ENCODE results near the gene PBXIP1. TPM values are rescaled to one million over a fixed set of nuclear protein-coding genes. Genes with fewer than 3 reads are reported as not detected.

Gene PBXIP1
- total and polyA plus RNA-seq, 10 of the 15 experiments (the other 5 are each of a cell fraction or from before 2014, with no cell fraction given): 0.63 to 25.6 (median 15.4) TPM

DNA sequence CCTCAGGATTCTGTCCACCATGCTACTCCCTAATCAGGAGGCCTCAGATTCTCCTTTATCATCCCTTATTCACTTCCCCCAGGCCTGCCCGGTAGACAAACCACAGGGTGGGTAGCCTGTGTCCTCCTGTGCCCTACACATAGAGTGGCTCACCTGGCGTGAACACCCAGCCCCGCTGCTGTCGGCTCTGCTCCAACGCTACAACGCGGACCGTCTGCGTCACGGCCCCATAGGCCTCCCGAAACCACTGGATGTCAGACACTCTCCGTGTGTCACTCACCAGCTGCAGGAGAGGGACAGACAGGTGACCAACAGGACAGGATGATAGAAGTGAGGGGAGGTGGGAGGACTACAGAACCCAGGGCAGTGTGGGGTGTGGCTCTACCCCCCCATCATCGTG is 29.7 kb downstream of the PBXIP1 start:
- Histone ChIP-seq H3K79me2 (ENCODE audit: control insufficient read depth, insufficient read depth, low read length) (no peaks in the 10 kb centered on the region), H3K4me1 (ENCODE audit: control insufficient read depth, insufficient read depth, low read length) (no peaks in the 10 kb centered on the region), H3K36me3 (ENCODE audit: control insufficient read depth in 2 of 2, insufficient read depth in 2 of 2, low read length in 1 of 2) (peaks cover 22 to 32% of the 10 kb centered on the region in 2 experiments), H3K4me2 (ENCODE audit: control insufficient read depth, insufficient read depth) (no peak overlapping the region), H3K27me3 (replicated peaks in 1 of 2; ENCODE audit: control insufficient read depth in 2 of 2, insufficient read depth in 2 of 2, low read length in 1 of 2) (no peaks in the 10 kb centered on the region), H3K27ac (ENCODE audit: control insufficient read depth, insufficient read depth) (no peak overlapping the region), H2AFZ (ENCODE audit: control insufficient read depth, low read depth, low read length) (no peak overlapping the region), H3K9ac (ENCODE audit: control insufficient read depth, insufficient read depth, low read length) (no peak overlapping the region), H4K20me1 (ENCODE audit: control insufficient read depth, insufficient read depth) (no peaks in the 10 kb centered on the region), H3K9me3 (replicated peaks; ENCODE audit: control insufficient read depth, insufficient read depth, low read length) (no peaks in the 10 kb centered on the region), H3K4me3 (no peak overlapping the region)
- in situ Hi-C loops (cut with MboI) (no loop called here), intact Hi-C loops (cut with micrococcal nuclease; ENCODE audit: unreplicated experiment) (no loop called here)
- WGBS (ENCODE audit: insufficient coverage, insufficient replicate concordance, low lambda C conversion rate, missing lambda C conversion rate): 93% methylated on average over 10 of the region's 13 CpGs
- ChIA-PET POLR2A (no interaction called here), SMC1A (ENCODE audit: uncharacterized antibody, unreplicated experiment) (no interaction called here), CTCF (no interaction called here), RAD21 (ENCODE audit: unreplicated experiment) (interaction anchor here (0.5 kb wide), 1 partner anchor 192 kb away, joined by 3 read pairs; no protein-coding TSS in a partner anchor)
- ATAC-seq (no peak), DNase-seq (ENCODE audit: low read depth, low spot score) (no peak), FAIRE-seq (no peak)
- TF ChIP-seq NKRF (conservative IDR thresholded peaks at IDR 0.05) (no peak), SRF (IDR thresholded peaks at IDR 0.05; ENCODE audit: low read depth in 2 of 2, low read length in 2 of 2) (no peak), RUNX3 (IDR thresholded peaks at IDR 0.05; ENCODE audit: low read length) (no peak), NR2C2 (IDR thresholded peaks at IDR 0.05; ENCODE audit: borderline replicate concordance, control insufficient read depth, insufficient read length, low read depth) (no peak), HDGF (IDR thresholded peaks at IDR 0.05) (no peak), ZNF207 (IDR thresholded peaks at IDR 0.05; ENCODE audit: borderline replicate concordance) (no peak)
- TF ChIP-seq, protein P1, sequence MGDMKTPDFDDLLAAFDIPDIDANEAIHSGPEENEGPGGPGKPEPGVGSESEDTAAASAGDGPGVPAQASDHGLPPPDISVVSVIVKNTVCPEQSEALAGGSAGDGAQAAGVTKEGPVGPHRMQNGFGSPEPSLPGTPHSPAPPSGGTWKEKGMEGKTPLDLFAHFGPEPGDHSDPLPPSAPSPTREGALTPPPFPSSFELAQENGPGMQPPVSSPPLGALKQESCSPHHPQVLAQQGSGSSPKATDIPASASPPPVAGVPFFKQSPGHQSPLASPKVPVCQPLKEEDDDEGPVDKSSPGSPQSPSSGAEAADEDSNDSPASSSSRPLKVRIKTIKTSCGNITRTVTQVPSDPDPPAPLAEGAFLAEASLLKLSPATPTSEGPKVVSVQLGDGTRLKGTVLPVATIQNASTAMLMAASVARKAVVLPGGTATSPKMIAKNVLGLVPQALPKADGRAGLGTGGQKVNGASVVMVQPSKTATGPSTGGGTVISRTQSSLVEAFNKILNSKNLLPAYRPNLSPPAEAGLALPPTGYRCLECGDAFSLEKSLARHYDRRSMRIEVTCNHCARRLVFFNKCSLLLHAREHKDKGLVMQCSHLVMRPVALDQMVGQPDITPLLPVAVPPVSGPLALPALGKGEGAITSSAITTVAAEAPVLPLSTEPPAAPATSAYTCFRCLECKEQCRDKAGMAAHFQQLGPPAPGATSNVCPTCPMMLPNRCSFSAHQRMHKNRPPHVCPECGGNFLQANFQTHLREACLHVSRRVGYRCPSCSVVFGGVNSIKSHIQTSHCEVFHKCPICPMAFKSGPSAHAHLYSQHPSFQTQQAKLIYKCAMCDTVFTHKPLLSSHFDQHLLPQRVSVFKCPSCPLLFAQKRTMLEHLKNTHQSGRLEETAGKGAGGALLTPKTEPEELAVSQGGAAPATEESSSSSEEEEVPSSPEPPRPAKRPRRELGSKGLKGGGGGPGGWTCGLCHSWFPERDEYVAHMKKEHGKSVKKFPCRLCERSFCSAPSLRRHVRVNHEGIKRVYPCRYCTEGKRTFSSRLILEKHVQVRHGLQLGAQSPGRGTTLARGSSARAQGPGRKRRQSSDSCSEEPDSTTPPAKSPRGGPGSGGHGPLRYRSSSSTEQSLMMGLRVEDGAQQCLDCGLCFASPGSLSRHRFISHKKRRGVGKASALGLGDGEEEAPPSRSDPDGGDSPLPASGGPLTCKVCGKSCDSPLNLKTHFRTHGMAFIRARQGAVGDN (IDR thresholded peaks at IDR 0.05): no peak
- no TSS peak for BruUV-seq (replicated peaks)
